Right ventricle myocardium superior (tissue), 1 donor: ENCODE data around the gene BACH2. TPM values are rescaled to one million over a fixed set of nuclear protein-coding genes. Genes with fewer than 3 reads are reported as not detected.

Experiments used
- ATAC-seq: fragments of 200-7000 bp; cut with Tn5 transposase; one replicate; pipeline ENCODE4 v1.9.1; 2020; ENCODE audit warnings: mild to moderate bottlenecking; ENCODE audit not compliant: poor library complexity
- DNase-seq: peaks from one replicate; pipeline ENCODE4 v3.0.0-alpha.2; 2020
- intact Hi-C: fragments of 100-400 bp; cut with DNase I; formaldehyde crosslinking; loops from one replicate; pipeline ENCODE4 v1.11.2; 2022
- total RNA-seq: library from RNA; stranded (reverse); fragmentation: NEBNext Ultra II Directional; extraction: Animal tissue kit (Norgen Biotek cat#: 25700); gene quantifications from one replicate; pipeline ENCODE4 v1.2.1, GENCODE V29; 2021
- donor health status: DM: no; HTN: yes; CAD: no; lungs with severe emphysema.

Gene BACH2
- total RNA-seq, 1 donor from 2014 or later: 1.9 TPM

DNA sequence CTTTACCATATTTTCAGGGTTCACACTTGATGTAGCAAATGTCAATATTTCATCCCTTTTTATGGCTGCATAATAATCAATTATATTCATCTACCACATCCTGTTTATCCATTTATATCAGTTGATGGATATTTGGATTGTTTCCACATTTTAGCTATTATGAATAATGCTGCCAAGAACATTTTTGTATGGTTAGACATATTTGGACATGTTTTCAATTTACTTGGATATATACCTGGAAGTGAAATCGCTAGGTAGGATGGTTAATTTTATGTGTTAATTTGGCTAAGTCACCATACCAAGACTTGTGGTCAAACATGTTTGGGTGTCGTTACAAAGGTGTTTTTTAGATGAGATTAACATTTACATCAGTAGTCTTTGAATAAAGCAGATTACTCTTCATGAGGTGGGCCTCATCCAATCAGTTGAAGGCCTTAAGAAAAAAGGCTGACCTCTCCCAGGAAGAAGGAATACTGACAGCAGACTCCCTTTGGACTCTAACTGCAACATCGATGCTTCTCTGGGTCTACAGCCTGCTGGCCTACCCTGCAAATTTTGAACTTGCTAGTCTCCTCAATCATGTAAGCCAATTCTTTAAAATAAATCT, 196.5 kb downstream of the BACH2 start:
- ATAC-seq: no peak
- intact Hi-C loops: no loop called here
- no peak for DNase-seq

DNA sequence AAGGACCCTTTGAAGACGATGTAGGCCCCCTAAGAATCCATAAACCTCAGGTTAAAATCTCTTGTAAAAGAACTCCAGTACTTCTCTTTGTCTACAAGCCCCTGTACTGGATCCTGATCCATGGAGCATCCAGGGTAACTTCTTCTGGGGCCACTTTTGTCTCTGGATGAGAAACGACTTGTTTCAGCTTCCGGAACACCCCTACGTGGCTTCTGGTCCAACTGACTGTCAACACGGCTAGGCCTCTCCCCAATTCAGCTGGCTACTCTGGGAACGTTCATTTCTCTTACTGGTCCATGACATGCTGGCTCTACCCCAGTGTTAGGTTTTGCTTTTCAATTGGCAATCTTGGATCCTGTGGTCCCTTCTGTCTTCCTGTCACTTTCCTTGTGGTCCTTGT, 198.0 kb downstream of the BACH2 start:
- ATAC-seq (peak; percentile 73), DNase-seq (no peak)
- intact Hi-C loops: loop anchor here (10.0 kb wide), 1 partner anchor 296 kb away; no protein-coding TSS in a partner anchor

DNA sequence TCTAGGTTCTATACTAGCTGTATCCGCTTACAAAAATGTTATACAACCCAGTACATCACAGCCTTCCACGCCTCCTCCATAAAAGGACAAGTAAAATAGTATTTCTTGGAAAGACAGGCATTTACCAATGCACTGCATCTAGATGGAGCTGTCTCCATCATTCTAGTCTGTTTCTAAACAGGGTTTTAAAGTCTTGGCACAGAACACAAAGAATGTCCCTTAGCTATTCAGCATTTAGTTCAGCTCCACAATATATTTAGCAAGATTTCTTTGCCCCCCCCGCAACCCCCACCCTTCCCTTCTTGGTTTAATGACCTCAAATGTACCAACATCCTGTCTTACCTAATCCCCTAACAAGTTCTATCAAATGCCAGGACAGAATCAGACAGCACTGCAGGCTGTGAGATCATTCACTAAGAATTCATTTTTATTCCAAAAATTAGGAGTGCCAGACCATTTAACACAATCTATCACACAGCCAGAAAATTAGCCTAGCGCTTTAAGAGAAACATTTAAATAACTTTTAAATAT, 198.6 kb downstream of the BACH2 start:
- intact Hi-C loops: loop anchor here (10.0 kb wide), 1 partner anchor 297 kb away; no protein-coding TSS in a partner anchor
- peak; percentile 90 for ATAC-seq
- peak; percentile 63 for DNase-seq

DNA sequence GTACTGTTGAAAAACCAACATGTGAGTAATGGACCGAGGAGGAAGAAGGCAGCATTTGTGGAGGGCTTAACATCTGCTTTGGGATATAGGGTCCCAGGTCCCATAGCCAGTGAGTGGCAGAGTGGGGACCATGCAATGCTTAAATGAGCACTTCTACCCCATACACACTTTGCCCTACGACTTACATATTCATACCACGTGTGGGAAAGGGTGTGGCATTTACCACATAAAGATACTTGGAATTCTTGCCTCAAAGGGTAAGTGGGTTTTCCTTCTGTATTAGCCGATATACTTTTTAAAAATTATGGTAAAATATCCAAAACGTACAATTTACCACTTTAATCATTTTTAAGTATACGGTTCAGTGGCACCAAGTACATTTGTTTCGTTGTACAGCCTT, 199.3 kb downstream of the BACH2 start:
- ATAC-seq (no peak), DNase-seq (no peak)
- intact Hi-C loops: loop anchor here (10.0 kb wide), 1 partner anchor 297 kb away; no protein-coding TSS in a partner anchor

DNA sequence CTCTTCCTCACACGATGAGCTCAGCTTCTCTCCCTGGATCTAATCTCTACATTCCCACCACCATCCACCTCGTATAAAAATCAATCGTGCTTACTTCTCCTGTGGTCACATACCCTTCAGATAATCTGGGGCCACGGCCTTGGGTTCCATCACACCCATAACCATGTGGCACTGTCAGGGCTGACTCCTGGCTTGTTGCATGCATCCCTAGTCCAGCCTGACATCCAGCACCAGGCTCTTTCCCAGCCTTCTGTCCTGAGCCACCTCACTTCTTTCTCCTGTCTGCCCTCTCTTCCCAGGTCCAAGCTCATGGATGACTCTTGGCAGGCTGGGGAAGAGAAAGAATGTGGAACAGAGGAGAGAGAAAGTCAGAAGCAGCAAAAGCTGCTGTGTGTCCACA, 199.8 kb downstream of the BACH2 start:
- DNase-seq (no peak), ATAC-seq (no peak)
- intact Hi-C loops: loop anchor here (10.0 kb wide), 1 partner anchor 298 kb away; no protein-coding TSS in a partner anchor

DNA sequence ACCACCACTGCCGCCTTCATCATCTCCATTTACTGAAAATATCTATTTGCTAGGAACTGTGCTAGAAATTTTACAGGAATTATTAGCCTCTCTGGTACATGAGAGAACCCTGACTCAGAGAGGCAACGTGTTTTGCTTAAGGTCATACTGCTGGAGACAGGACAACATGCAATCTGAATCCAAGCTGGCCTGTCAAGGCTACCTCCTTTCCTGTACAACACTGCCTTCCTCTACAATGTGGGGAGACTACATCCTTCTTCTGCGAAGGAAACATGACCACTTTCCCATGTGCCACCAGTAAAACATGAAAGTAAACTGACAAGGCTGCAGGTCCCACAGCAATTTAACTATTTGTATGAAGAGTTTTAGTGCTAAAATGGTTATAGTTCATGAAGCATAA, 200.9 kb downstream of the BACH2 start:
- DNase-seq (no peak), ATAC-seq (no peak)
- intact Hi-C loops: loop anchor here (10.0 kb wide), 1 partner anchor 299 kb away; no protein-coding TSS in a partner anchor

DNA sequence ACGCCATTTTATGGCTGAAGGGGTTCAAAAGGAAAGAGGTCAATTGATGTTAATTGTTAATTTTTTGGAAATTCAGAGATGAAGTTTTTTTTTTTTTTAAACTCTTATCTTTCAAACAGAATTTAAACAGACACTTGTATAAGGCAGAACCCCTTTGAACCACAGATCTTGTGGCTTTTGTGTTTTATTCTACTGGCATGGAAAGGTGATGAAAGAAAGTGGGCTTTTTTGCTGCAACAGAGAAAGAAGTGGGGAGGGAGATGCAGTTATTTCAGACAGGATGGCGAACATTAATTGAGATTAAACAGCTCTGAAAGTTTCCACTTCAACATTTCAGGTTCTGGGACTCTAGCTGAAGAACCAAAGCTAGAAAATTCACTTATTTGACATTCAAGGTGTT, 201.5 kb downstream of the BACH2 start:
- DNase-seq (no peak), ATAC-seq (no peak)
- intact Hi-C loops: loop anchor here (10.0 kb wide), 1 partner anchor 300 kb away; no protein-coding TSS in a partner anchor

DNA sequence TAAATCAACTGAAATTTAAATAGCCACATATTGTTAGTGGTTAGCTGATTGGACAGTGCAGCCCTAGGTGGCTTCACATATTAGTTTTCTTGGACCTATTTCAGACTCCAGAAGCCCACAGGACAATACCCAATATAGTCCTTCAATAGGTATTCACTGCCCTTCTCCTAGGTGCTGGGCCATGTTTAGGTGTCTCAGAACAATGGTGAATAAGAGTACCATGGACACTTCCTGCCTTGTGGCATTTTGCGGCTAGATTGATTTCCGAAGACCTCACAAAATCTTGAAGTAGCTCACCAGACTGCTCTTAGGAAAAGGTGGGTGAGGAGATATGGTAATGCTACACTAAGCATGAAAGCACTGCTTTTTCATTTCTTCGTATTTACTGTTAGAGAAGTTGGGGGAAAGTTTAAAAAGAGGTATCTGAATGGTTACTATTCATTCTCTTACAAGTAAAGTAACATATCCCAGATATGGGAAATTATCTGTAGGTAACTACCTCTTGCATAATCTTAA, 203.0 kb downstream of the BACH2 start:
- intact Hi-C loops: loop anchor here (10.0 kb wide), 1 partner anchor 301 kb away; no protein-coding TSS in a partner anchor
- DNase-seq: no peak
- no peak for ATAC-seq

DNA sequence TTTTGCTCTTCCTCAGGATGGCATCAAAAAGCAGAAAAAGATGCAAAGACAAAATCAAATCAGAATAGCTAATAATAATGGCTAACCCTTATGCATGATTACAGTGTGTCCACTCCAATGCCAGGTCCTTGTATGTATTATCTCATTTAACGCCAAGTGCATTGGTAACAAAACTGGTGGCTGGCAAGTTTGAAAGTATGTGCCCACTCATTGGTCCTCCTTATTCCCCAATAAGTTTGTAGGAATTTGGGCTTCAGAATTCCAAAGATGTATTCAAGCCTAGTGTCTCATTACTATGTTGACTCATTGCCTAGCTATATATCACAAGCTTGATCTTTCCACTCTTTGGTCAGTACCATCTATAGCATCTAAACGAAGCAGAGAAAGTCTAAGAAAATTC, 205.8 kb downstream of the BACH2 start:
- no peak for DNase-seq
- intact Hi-C loops: loop anchor here (10.0 kb wide), 1 partner anchor 304 kb away; no protein-coding TSS in a partner anchor
- no peak for ATAC-seq

DNA sequence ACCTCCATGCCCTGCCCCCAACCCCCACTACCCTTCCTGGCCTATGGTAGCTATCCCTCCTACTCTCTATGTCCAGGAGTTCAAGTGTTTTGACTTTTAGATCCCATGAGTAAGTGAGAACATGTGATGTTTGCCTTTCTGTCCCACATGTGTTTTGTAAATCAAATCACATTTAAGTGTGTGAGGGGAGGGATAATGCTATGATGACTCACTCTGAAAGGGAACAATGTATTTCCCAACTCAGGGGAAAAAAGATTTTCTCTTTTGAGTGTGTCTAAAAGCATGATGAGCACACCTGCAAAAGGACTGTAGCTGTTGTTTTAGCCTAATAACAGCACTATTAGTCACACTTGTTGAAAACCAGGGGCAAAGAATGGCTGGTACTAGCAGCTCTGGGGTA, 208.6 kb downstream of the BACH2 start:
- ATAC-seq (no peak), DNase-seq (no peak)
- intact Hi-C loops: no loop called here

DNA sequence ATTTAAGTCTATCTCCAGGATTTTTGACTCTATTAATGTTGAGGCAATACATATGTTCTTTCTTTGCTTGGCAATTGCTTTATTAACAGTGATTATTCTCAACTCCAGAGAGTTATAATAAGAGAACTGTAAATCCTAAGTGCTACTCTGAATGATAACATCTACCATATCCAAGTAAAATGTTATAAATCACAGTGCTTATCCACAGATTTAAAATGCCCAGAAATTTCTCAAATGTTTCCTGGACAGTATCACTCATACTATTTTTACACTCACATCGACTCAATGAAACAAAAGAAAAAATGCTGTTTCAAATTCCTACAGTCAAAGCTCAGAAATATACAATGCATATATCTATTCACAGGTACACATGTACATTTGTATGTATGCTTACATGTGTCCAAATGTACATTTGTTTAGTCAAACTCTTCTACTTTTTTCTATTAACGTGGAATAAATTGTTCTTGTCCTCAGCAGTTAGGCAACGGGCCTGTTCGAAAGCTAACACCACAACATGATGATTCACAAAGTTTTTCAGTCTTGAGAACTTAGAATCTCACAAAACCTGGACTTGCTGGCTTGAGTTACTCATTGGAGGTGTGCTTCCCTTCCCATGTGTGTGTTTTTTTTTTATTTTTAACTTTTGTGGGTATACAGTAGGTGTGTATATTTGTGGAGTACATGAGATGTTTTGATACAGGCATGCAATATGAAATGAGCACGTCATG, 209.4 kb downstream of the BACH2 start:
- ATAC-seq: no peak
- intact Hi-C loops: no loop called here
- DNase-seq: no peak

DNA sequence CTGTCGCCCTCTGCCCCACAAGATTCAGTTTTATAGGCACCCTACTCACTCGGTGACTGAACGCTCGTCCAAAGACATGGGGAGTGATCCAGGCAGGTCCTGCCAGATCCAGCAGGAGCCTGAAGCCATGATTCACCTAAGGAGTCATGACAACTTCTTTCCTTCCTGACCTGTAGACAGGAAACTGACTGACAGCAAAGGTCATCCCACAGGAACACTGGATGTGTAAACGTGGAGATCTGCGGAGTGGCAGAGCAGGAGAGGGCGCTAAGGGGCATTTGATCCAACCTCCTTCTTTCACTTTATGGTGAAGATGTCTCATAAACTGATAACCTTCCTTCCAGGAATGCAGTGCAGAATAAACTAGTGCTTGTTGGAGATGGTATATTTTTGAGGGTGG, 210.1 kb downstream of the BACH2 start:
- DNase-seq (no peak), ATAC-seq (no peak)
- intact Hi-C loops: no loop called here

DNA sequence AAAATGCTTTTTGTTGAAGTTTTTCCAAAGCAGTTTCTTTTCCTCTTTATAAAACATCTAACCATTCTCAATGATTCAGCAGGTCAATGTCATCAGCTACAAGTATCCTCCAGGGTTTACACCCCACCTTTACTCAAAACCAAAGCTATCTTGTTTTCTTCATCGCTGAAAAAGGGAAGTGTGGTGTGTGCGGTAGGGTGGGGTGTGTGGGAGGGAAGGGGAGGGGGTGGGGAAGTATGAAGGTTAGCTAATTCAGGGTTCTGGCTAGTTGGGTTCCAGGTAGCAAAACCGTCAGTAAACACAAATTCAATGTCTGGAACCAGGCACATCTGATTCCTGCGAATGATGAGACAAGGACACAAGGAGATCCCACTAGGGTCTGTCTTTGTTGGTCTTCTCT, 212.8 kb downstream of the BACH2 start:
- no peak for ATAC-seq
- intact Hi-C loops: no loop called here
- DNase-seq: no peak

DNA sequence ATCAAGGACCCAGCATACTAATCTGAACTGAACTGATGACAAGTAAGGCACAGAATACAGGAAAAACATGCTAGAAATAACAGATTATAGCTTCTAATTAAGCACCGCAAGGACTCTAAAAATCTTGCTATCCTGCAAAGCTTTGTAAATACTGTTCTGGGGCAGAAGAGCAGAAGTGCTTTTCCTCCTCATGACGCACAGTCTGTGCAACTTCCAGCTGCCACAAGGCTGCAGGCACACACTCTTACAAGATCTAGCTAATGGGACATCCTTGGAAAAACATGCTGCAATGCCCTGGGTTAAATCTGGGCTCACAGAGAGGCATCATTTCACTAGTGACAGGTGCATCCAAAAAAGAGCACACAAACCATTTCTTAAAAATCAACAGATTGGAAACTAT, 213.8 kb downstream of the BACH2 start:
- ATAC-seq (no peak), DNase-seq (no peak)
- intact Hi-C loops: no loop called here

DNA sequence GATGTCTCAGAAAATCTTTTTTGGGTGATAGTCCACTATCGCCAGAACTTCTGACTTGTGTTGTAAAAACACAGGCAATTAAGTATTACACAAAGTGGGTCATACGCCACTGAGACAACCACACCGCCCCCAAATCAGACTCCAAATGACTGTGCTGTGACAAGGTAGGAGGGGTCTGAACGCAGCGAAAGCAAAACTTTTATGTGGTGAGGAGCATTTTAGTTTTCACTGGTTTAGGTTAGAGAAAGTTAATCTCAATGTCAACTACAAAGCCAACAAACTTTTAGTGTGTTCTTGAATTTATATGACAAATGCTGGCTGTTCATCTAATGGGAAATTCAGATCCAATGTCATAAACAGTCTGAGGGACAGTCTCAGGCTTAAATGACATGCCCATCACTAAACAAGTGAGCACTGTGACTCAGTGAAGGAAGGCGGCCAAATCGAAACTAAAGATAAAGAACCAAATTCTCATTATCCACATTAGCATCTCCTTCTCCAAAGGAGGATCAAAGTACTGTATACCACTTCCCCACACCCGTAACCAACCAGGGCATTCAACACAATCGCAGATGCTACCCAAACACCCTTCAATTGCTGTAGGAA, 215.7 kb downstream of the BACH2 start:
- DNase-seq (no peak), ATAC-seq (no peak)
- intact Hi-C loops: no loop called here

DNA sequence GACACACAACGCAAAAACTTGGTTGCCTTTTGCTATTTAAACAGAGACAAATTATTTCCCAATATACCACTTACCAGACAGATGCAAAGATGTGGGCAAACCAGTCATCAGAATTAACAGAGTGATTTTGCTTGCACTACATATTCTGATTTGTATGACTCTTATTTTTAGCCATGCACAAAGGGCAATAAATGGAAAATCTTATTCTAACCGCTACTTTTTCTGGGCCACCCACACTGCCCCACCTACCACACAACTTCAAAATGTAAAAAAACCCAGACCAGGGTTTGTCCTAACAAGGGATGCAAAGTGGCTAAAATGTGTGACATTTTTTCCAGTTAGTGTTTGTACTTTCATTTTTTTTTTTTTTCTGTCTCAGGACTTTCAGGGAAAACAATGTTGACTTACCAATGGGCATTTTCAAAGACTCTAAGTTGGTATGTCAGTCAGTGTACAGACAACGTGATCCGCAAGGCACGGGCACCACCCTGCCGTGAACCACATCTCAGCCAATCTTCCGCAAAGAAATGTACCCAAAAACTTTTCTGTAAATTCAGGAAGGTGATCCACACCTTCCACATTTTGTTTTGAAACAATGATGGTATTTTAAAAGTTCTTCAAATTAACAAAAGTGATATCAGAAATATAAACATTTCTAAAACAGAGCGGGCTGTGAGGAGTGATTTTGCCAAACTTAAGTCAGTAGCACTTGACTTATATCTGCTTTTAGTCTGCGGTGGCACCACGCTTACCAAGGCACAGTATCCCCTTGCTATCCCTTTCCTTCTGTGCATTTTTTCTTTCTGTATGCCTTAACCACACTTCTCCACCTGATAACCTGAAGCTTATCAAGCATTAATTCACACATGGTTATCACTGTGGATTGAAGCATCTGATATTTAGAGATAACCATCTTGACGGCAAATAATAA, 216.8 kb downstream of the BACH2 start:
- intact Hi-C loops: no loop called here
- ATAC-seq (no peak), DNase-seq (no peak)

DNA sequence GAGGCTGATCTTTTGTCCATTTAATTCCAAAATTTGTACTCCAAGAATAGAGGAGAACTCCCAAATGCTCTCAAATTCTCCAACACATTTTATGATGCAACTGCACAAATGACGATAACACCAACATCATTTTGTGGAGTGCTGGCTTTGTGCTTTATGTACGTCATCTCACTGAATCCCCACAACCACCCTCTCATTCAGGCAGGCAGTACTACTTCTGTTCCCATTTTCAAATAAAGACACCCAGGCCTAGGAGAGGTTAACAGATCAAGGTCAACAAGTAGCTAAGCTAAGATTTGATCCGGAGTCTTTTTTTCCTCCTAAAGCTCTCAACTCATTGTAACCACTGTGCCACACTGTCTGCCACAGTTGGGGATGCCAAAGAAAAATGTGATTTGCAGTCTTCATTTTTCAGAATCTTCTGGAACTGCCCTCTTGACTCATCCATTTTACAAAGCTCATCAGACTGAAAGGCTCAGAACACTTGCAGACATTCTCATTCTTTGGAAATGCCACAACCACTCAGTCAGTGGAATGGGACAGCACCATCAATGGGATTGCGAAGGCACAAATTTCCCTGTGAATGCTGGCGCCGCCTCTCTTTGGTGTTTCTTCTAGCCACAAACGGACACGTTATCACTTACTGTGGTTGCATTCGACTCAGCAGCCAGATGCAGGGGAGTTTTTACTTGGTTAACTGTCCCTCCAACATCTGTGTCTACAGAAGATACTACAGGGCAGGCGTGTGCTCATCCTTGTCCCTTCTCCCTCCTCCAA, 217.9 kb downstream of the BACH2 start:
- no peak for DNase-seq
- intact Hi-C loops: no loop called here
- no peak for ATAC-seq
